ENCODE results near the gene NOC3L. TPM values are rescaled to one million over a fixed set of nuclear protein-coding genes. Genes with fewer than 3 reads are reported as not detected.
"Not testable (repeated sequence)": the region's sequence is repeated elsewhere in the genome, so short reads cannot be mapped to it uniquely, and the experiment has no call there.

Gene NOC3L
- total RNA-seq, 1 experiment from 2014 or later = 25.5 TPM

DNA sequence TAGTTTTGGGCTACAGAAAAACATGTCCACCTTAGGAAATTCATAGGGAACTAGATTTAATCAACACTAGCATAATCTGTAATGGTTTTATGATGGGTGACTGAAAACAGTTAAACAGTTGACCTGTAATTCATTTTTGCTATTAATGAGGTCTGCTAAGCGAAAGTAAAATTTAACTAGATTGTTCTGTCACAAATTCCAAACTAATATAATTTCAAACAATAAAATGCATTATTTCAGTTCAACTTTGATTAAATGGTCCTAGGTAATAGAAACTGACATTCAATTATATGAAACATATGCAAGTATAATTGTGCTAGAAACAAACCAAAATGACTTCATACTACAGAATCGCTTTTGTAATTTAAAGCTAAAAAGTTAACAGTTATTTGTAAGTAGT lies 6.9 kb downstream of the NOC3L start:
- no peak overlapping the region for H3K4me3 ChIP-seq (ENCODE audit: low read length)
- no peaks in the 10 kb centered on the region for H3K27me3 ChIP-seq (ENCODE audit: low read length)
- H3K79me2 ChIP-seq (ENCODE audit: low read length) = peaks cover 22% of the 10 kb centered on the region
- DNase-seq = no peak
- H3K9me2 ChIP-seq (replicated peaks; ENCODE audit: insufficient read depth, low read length) = no peaks in the 10 kb centered on the region
- no peak overlapping the region for H2AFZ ChIP-seq (ENCODE audit: low read length)
- no peaks in the 10 kb centered on the region for H4K20me1 ChIP-seq (ENCODE audit: insufficient read depth, low read depth, low read length)
- no peak overlapping the region for H3K4me2 ChIP-seq (ENCODE audit: low read depth, low read length, poor library complexity, severe bottlenecking)
- no peak overlapping the region for H3K27ac ChIP-seq (ENCODE audit: low read length)
- no peaks in the 10 kb centered on the region for H3K4me1 ChIP-seq (ENCODE audit: low read length)
- H3K9me3 ChIP-seq (ENCODE audit: low read length) = no peaks in the 10 kb centered on the region
- H3K9ac ChIP-seq (ENCODE audit: low read length) = no peak overlapping the region
- peaks cover 18% of the 10 kb centered on the region for H3K36me3 ChIP-seq (ENCODE audit: insufficient read depth, low read length)

DNA sequence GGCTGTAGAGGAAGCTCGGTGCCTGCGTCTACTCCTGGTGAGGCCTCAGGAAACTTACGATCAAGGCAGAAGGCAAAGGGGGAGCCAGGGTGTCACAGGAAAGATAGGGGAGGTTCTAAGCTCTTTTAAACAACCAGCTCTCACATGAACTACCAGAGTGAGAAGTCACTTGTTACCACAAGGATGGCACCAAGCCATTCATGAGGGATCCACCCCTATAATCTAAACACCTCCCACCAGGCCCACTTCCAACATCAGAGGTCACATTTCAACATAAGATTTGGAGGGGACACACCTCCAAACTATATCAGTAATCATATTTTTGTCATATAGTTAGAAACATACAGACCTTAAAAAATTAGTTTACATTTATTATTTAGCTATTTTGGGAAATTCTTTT lies 9.4 kb downstream of the NOC3L start:
- no peak for DNase-seq
- H4K20me1 ChIP-seq (ENCODE audit: insufficient read depth, low read depth, low read length) = no peaks in the 10 kb centered on the region
- no peak overlapping the region for H3K4me2 ChIP-seq (ENCODE audit: low read depth, low read length, poor library complexity, severe bottlenecking)
- no peaks in the 10 kb centered on the region for H3K9me2 ChIP-seq (replicated peaks; ENCODE audit: insufficient read depth, low read length)
- peaks cover 21% of the 10 kb centered on the region for H3K36me3 ChIP-seq (ENCODE audit: insufficient read depth, low read length)
- no peak overlapping the region for H2AFZ ChIP-seq (ENCODE audit: low read length)
- no peaks in the 10 kb centered on the region for H3K4me1 ChIP-seq (ENCODE audit: low read length)
- H3K27ac ChIP-seq (ENCODE audit: low read length) = no peak overlapping the region
- no peak overlapping the region for H3K4me3 ChIP-seq (ENCODE audit: low read length)
- no peaks in the 10 kb centered on the region for H3K9me3 ChIP-seq (ENCODE audit: low read length)
- H3K79me2 ChIP-seq (ENCODE audit: low read length) = 0 out of 2 replicates have a peak, but pooled peaks cover 6% of the 10 kb centered on the region
- H3K27me3 ChIP-seq (ENCODE audit: low read length) = no peaks in the 10 kb centered on the region
- H3K9ac ChIP-seq (ENCODE audit: low read length) = no peak overlapping the region

DNA sequence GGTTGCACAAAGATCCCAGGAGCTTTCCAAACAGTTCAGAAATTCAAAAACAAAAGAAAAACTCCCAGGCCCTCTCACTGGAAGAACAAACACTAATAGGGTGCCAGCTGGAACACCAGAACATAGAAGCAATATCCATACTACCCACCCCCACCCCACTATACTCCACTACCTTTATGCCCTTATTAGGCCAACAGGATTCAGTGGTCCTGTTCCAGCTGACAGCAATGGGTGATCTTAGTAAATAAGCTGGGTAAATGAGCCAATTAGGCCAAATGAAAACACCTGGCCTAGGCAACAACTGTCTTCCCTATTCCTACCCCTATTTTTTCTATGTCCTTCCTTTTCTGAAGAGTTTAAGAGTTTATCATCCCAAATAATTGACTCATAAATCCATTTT lies 11.7 kb downstream of the NOC3L start:
- H3K79me2 ChIP-seq (ENCODE audit: low read length) = no peaks in the 10 kb centered on the region
- no peak overlapping the region for H3K4me3 ChIP-seq (ENCODE audit: low read length)

DNA sequence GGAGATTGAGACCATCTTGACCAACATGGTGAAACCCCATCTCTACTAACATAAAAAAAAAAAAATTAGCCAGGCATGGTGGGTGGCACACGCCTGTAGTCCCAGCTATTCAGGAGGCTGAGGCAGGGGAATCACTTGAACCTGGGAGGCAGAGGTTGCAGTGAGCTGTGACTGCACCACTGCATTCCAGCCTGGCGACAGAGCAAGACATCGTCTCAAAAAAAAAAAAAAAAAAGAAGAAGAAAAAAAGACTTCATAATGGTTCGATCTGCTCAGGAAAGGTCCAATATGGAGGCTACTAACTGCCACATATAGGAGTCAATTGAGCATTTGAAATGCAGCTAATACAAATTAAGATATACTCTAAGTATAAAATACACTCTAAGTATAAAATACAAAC lies 12.2 kb downstream of the NOC3L start:
- H3K9me3 ChIP-seq (ENCODE audit: low read length); H2AFZ ChIP-seq (ENCODE audit: low read length); H3K27me3 ChIP-seq (ENCODE audit: low read length); H4K20me1 ChIP-seq (ENCODE audit: insufficient read depth, low read depth, low read length); H3K4me3 ChIP-seq (ENCODE audit: low read length); DNase-seq; H3K27ac ChIP-seq (ENCODE audit: low read length); H3K9ac ChIP-seq (ENCODE audit: low read length); H3K4me1 ChIP-seq (ENCODE audit: low read length); H3K9me2 ChIP-seq (replicated peaks; ENCODE audit: insufficient read depth, low read length); H3K4me2 ChIP-seq (ENCODE audit: low read depth, low read length, poor library complexity, severe bottlenecking); H3K79me2 ChIP-seq (ENCODE audit: low read length): not testable (repeated sequence)
- H3K36me3 ChIP-seq (ENCODE audit: insufficient read depth, low read length) = peaks cover 16% of the 10 kb centered on the region

More for the DNA sequence above, 11.7 kb downstream of the NOC3L start:
- Histone ChIP-seq H3K9me2 (replicated peaks; ENCODE audit: insufficient read depth, low read length) (no peaks in the 10 kb centered on the region), H3K36me3 (ENCODE audit: insufficient read depth, low read length) (peaks cover 19% of the 10 kb centered on the region), H3K4me1 (ENCODE audit: low read length) (no peaks in the 10 kb centered on the region), H3K27me3 (ENCODE audit: low read length) (no peaks in the 10 kb centered on the region), H4K20me1 (ENCODE audit: insufficient read depth, low read depth, low read length) (no peaks in the 10 kb centered on the region), H3K9me3 (ENCODE audit: low read length) (no peaks in the 10 kb centered on the region), H2AFZ (ENCODE audit: low read length) (no peak overlapping the region), H3K9ac (ENCODE audit: low read length) (no peak overlapping the region), H3K27ac (ENCODE audit: low read length) (no peak overlapping the region), H3K4me2 (ENCODE audit: low read depth, low read length, poor library complexity, severe bottlenecking) (no peak overlapping the region)
- DNase-seq = no peak

DNA sequence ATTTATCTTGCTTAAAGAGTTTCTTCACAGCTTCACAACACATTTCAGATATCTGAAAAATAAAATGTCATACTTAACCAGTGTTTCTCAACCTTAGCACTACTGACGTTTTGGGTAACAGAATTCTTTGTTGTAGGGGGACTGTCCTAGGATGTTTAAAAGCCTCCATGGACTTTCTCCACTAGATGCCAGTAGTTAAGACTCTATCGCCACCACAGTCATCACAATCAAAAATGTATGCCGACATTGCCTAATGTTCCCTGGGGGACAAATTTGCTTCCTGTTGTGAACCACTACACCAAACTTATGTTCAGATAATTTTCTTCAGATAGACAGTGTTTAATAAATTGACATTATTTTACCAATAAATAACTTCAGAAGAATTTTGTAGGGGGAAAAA lies 13.4 kb downstream of the NOC3L start:
- H3K27ac ChIP-seq (ENCODE audit: low read length) = no peak overlapping the region
- H3K4me3 ChIP-seq (ENCODE audit: low read length) = no peak overlapping the region
- no peaks in the 10 kb centered on the region for H3K9me2 ChIP-seq (replicated peaks; ENCODE audit: insufficient read depth, low read length)
- peaks cover 16% of the 10 kb centered on the region for H3K36me3 ChIP-seq (ENCODE audit: insufficient read depth, low read length)
- H2AFZ ChIP-seq (ENCODE audit: low read length) = no peak overlapping the region
- H3K9ac ChIP-seq (ENCODE audit: low read length) = no peak overlapping the region
- no peak overlapping the region for H3K4me2 ChIP-seq (ENCODE audit: low read depth, low read length, poor library complexity, severe bottlenecking)
- peaks cover 13% of the 10 kb centered on the region for H3K4me1 ChIP-seq (ENCODE audit: low read length)
- no peaks in the 10 kb centered on the region for H4K20me1 ChIP-seq (ENCODE audit: insufficient read depth, low read depth, low read length)
- H3K27me3 ChIP-seq (ENCODE audit: low read length) = no peaks in the 10 kb centered on the region
- no peaks in the 10 kb centered on the region for H3K79me2 ChIP-seq (ENCODE audit: low read length)
- DNase-seq = no peak
- H3K9me3 ChIP-seq (ENCODE audit: low read length) = no peaks in the 10 kb centered on the region

DNA sequence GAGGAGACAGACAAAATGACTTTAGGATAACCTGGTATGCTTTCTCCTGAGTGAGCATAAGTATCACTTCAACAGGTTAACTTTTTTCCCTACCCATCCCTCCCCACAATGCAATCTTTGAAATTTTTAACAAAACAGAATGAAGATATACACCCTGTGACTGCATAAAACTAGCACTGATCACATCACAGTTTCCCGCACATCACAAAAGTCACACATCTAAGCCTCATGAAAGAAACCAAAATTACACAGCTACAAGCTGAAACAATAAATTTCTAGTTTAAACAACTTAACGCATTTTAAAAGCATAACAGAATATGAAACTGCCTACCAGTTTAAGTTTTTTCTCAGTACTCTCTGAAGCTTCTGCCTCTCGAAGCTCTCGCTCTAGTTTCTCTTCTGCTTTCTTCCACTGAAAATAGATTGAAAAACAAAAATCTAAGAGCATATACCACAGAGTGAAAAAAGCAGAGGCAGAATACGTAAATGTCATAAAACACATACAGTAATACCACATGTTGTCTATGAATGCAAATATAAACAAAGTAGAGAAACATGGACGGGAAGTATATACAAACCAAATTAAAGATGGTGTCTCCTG lies 18.1 kb downstream of the NOC3L start:
- H3K4me3 ChIP-seq (ENCODE audit: low read length) = no peak overlapping the region
- no peak overlapping the region for H2AFZ ChIP-seq (ENCODE audit: low read length)
- no peaks in the 10 kb centered on the region for H3K9me3 ChIP-seq (ENCODE audit: low read length)
- peak overlapping the region; percentile 11 for H3K4me2 ChIP-seq (ENCODE audit: low read depth, low read length, poor library complexity, severe bottlenecking)
- peaks cover 13% of the 10 kb centered on the region for H3K4me1 ChIP-seq (ENCODE audit: low read length)
- no peaks in the 10 kb centered on the region for H3K27me3 ChIP-seq (ENCODE audit: low read length)
- H3K9me2 ChIP-seq (replicated peaks; ENCODE audit: insufficient read depth, low read length) = no peaks in the 10 kb centered on the region
- H3K36me3 ChIP-seq (ENCODE audit: insufficient read depth, low read length) = peaks cover 14% of the 10 kb centered on the region
- peaks cover 3% of the 10 kb centered on the region; the same call in 1 of the 2 replicates for H3K79me2 ChIP-seq (ENCODE audit: low read length)
- H3K27ac ChIP-seq (ENCODE audit: low read length) = peak overlapping the region; percentile 22; the same call in 1 of the 2 replicates
- DNase-seq = peak; percentile 42
- no peaks in the 10 kb centered on the region for H4K20me1 ChIP-seq (ENCODE audit: insufficient read depth, low read depth, low read length)
- H3K9ac ChIP-seq (ENCODE audit: low read length) = no peak overlapping the region

DNA sequence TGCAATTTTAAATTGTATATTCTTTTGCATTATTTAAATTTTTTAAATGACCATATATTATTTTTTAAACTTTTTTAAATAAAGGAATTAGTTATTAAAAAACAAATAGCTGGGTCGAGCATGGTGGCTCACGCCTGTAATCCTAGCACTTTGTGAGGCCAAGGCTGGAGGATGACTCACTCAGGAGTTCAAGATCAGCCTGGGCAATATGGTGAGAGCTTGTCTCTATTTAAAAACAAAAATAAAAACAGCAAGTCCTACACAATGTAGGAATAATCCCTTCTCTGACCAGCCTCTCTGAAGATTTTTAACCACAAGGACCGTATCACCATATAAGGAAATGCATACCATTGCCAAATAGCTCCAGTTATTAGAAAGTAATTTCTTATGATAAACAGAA lies 19.6 kb downstream of the NOC3L start:
- Histone ChIP-seq H4K20me1 (ENCODE audit: insufficient read depth, low read depth, low read length) (no peaks in the 10 kb centered on the region), H2AFZ (ENCODE audit: low read length) (no peak overlapping the region), H3K9me3 (ENCODE audit: low read length) (no peaks in the 10 kb centered on the region), H3K36me3 (ENCODE audit: insufficient read depth, low read length) (peaks cover 16% of the 10 kb centered on the region), H3K9ac (ENCODE audit: low read length) (no peak overlapping the region), H3K79me2 (ENCODE audit: low read length) (peaks cover 3% of the 10 kb centered on the region; the same call in 1 of the 2 replicates), H3K4me2 (ENCODE audit: low read depth, low read length, poor library complexity, severe bottlenecking) (no peak overlapping the region), H3K9me2 (replicated peaks; ENCODE audit: insufficient read depth, low read length) (no peaks in the 10 kb centered on the region), H3K27me3 (ENCODE audit: low read length) (no peaks in the 10 kb centered on the region), H3K4me3 (ENCODE audit: low read length) (no peak overlapping the region), H3K4me1 (ENCODE audit: low read length) (peaks cover 13% of the 10 kb centered on the region), H3K27ac (ENCODE audit: low read length) (no peak overlapping the region)
- no peak for DNase-seq

DNA sequence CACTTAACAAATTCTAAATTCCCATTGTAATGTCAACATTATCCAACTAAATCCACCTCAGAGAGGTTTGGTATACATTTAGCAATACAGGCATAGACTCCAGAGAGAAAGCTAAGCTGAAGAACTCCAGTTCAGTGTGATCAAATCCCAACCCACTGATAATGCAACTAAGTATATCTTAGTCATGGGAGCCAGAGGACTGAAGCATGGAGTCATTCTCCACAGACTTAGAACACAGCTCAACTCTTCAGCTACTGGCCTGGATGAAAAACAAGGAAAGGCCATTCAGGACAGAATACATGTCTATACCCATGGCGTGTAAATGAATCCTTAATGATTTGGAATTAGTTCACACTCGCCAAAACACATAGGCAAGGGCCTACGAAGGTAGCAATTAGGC lies 27.9 kb downstream of the NOC3L start:
- no peak overlapping the region for H3K4me2 ChIP-seq (ENCODE audit: low read depth, low read length, poor library complexity, severe bottlenecking)

More for the DNA sequence above, 27.9 kb downstream of the NOC3L start:
- no peaks in the 10 kb centered on the region for H3K79me2 ChIP-seq (ENCODE audit: low read length)
- H3K4me1 ChIP-seq (ENCODE audit: low read length) = no peaks in the 10 kb centered on the region
- H3K4me3 ChIP-seq (ENCODE audit: low read length) = no peak overlapping the region
- no peak overlapping the region for H2AFZ ChIP-seq (ENCODE audit: low read length)
- no peaks in the 10 kb centered on the region for H3K27me3 ChIP-seq (ENCODE audit: low read length)
- no peak overlapping the region for H3K9ac ChIP-seq (ENCODE audit: low read length)
- no peaks in the 10 kb centered on the region for H3K9me3 ChIP-seq (ENCODE audit: low read length)
- no peaks in the 10 kb centered on the region for H3K9me2 ChIP-seq (replicated peaks; ENCODE audit: insufficient read depth, low read length)
- DNase-seq = no peak
- no peak overlapping the region for H3K27ac ChIP-seq (ENCODE audit: low read length)
- peaks cover 5% of the 10 kb centered on the region for H3K36me3 ChIP-seq (ENCODE audit: insufficient read depth, low read length)
- no peaks in the 10 kb centered on the region for H4K20me1 ChIP-seq (ENCODE audit: insufficient read depth, low read depth, low read length)

Data from Karpas-422 (cell line).